Astrocyte of the spinal cord (primary cell): ENCODE measurements around the gene LANCL2.
"Not testable (repeated sequence)": the region's sequence is repeated elsewhere in the genome, so short reads cannot be mapped to it uniquely, and the experiment has no call there.

ENCODE experiments used
- DNase-seq: peaks from one replicate; pipeline ENCODE4 v3.0.0; 2011; ENCODE audit warnings: low read depth, low spot score
- H3K4me3 ChIP-seq: 2 replicates; pipeline ENCODE4 v1.5.1; 2011; ENCODE audit warnings: low read depth, mild to moderate bottlenecking, low read length, moderate library complexity
- CTCF ChIP-seq: IDR thresholded peaks from 2 replicates; pipeline ENCODE4 v1.5.1; 2012; ENCODE audit warnings: low read depth, mild to moderate bottlenecking, low read length, inconsistent platforms
- in situ Hi-C: cut with HindIII; loops from 2 replicates; pipeline ENCODE4 v1.10.0; 2017; ENCODE audit warnings: low sequenced_read_pairs

Gene LANCL2

GRCh38 chr7:55400191-55400590, 35.1 kb downstream of the LANCL2 start:
- TF ChIP-seq CTCF, result no peak
- H3K4me3 ChIP-seq, result no peak overlapping the region
- no peak for DNase-seq
- in situ Hi-C loops, result no loop called here

DNA sequence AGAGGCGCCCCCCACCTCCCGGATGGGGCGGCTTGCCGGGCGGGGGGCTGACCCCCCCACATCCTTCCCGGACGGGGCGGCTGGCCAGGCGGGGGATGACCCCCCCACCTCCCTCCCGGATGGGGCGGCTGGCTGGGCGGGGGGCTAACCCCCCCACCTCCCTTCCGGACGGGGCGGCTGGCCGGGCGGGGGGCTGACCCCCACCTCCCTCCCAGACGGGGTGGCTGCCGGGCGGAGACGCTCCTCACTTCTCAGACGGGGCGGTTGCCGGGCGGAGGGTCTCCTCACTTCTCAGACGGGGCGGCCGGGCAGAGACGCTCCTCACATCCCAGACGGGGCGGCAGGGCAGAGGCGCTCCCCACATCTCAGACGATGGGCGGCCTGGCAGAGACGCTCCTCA, 37.4 kb downstream of the LANCL2 start:
- in situ Hi-C loops, DNase-seq, H3K4me3 ChIP-seq: not testable (repeated sequence)

DNA sequence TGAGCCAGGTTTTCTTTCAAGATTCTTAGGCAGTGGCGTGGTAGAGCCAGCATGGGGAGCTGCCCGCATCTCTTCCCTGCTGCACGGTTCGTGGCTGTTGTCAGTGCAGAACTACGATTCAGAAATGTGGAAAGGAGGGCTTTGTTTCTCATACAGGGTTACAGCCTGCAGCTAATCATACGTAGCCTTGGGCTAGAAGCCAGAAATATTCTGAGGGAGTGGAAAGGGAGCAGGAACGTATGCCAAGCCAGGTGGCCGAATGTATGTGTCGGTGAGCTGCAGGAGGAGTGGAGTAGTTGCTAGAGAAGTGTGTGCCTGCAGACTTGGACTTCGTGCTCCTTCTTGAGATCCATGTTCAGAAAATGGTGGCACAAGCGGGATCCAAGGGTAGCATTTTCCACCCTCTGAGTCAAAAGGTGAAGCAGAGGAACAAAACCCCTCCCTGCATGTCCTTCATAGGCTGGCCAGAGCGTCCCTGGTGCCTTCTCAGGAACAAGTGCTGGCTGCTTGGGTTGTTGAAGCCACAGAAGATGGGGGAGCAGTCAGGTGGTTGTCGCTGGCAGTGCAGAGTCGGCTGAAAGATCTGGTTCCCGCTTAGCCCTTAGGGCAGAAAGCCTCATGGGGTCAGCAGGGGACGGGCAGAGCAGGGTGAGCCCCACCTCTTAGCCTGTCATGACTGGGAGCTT, 40.9 kb downstream of the LANCL2 start:
- in situ Hi-C loops, result no loop called here

GRCh38 chr7:55409482-55410225, 44.5 kb downstream of the LANCL2 start:
- H3K4me3 ChIP-seq, result no peak overlapping the region
- in situ Hi-C loops, result no loop called here
- no peak for DNase-seq

More for the DNA sequence above, 40.9 kb downstream of the LANCL2 start:
- DNase-seq, result no peak
- H3K4me3 ChIP-seq, result no peak overlapping the region
- TF ChIP-seq CTCF, result no peak

DNA sequence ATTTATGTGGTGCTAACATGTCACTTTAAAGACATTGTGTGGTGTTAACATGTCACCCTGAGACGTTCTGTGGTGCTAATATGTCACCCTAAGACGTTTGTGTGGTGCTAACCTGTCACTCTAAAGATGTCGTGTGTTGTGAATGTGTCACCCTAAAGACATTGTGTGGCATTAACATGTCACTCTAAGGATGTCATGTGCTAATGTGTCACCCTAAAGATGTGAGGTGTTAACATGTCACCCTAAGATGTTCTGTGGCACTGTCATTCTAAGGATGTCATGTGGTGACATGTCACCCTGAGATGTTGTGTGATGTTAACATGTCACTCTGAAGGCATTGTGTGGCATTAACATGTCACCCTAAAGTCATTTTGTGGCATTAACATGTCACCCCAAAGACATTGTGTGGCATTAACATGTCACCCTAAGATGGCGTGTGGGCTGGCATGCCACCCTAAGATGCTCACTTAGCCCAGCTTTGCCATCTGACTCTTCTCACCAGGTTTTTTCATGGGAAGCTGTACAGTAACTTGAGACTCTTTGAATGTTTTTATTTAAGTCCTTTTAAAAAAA, 45.6 kb downstream of the LANCL2 start:
- H3K4me3 ChIP-seq, result no peak overlapping the region
- TF ChIP-seq CTCF, result no peak
- in situ Hi-C loops, result no loop called here
- DNase-seq, result no peak

More at GRCh38 chr7:55409482-55410225, 44.5 kb downstream of the LANCL2 start:
- no peak for TF ChIP-seq CTCF

DNA sequence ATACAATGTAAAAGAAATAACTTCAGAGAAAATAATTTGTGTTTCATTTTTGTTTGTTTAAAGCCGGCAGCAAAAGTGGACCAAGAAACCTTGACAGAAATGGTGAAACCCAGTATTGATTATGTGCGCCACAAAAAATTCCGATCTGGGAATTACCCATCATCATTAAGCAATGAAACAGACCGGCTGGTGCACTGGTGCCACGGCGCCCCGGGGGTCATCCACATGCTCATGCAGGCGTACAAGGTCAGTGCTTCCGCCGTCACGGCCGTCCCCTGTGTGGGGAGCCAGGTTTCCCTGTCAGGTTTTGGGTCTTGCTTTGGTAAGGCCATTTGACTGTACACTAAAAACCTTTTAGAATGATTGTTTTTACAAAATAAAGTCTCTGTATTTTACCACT, 46.7 kb downstream of the LANCL2 start:
- in situ Hi-C loops, result no loop called here
- no peak overlapping the region for H3K4me3 ChIP-seq
- TF ChIP-seq CTCF, result no peak
- DNase-seq, result no peak

GRCh38 chr7:55413442-55413841, 48.3 kb downstream of the LANCL2 start:
- no peak for TF ChIP-seq CTCF
- no peak for DNase-seq
- no peak overlapping the region for H3K4me3 ChIP-seq
- in situ Hi-C loops, result no loop called here
